Forelimb muscle (tissue), 1 donor: ENCODE results near the gene SCAP. TPM values are rescaled to one million over a fixed set of nuclear protein-coding genes. Genes with fewer than 3 reads are reported as not detected.

ENCODE experiments used
- DNase-seq: peaks from one replicate; pipeline ENCODE4 v3.0.0-alpha.2; 2013; ENCODE audit warnings: low read depth
- polyA plus RNA-seq: library from polyadenylated mRNA; unstranded; fragments of 120-200 nt; gene quantifications from one replicate; pipeline ENCODE4 v1.2.1, GENCODE V29; 2013; ENCODE audit not compliant: insufficient read length

Gene SCAP
- polyA plus RNA-seq, 1 donor: 40.9 TPM

DNA sequence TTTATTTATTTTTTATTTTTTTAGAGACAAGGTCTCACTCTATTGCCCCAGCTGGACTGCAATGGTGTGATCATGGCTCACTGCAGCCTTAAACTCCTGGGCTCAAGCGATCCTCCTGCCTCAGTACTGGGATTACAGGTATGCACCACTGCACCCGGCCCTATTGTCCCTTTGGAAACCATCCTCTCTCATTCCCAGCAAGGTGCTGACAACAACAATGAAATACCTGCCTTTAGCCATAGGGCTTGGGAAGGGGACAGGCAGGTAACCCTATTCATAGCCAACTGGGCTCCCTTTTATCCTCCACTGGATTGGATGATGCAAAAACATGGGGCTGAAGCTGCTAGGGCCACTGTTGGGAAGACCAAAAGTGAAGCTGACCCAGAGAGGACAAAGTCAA lies 43.1 kb downstream of the SCAP start:
- no peak for DNase-seq

DNA sequence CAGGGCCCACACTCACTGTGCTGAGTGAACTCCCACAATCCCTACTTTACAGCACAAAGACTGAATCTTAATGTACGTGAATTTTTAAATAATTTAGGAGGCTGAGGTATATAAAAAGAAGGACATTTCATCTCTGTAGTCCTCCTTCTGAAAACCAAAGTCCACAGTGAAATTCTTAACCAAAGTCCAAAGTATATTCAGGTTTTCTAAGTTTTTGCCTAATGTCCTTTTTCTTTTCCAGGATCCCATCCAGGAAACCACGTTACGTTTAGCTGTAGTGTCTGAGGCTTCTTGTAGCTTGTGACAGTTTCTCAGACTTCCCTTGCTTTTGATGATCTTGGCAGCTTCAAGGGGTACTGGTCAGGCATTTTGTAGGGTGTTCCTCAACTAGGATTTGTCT lies 44.5 kb downstream of the SCAP start:
- no peak for DNase-seq

DNA sequence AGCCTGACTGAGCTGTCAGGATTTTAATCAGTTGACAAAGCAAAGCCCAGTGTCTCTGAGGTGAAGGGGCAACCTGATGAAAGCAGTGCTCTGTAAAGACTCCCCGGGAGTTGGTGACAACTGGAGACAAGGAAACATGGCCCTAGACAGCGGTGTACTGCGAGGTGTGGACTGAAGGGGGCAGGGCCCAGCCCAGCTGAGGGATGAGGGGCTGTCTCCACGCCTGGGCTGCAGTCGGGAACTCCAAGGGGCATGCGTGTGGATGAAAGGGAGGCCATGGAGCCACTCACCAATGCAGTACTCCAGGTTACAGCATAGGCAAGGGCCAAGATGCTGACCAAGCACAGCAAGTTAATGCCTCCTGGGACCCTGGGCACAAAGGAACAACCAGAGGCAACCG lies 45.1 kb downstream of the SCAP start:
- DNase-seq: no peak

DNA sequence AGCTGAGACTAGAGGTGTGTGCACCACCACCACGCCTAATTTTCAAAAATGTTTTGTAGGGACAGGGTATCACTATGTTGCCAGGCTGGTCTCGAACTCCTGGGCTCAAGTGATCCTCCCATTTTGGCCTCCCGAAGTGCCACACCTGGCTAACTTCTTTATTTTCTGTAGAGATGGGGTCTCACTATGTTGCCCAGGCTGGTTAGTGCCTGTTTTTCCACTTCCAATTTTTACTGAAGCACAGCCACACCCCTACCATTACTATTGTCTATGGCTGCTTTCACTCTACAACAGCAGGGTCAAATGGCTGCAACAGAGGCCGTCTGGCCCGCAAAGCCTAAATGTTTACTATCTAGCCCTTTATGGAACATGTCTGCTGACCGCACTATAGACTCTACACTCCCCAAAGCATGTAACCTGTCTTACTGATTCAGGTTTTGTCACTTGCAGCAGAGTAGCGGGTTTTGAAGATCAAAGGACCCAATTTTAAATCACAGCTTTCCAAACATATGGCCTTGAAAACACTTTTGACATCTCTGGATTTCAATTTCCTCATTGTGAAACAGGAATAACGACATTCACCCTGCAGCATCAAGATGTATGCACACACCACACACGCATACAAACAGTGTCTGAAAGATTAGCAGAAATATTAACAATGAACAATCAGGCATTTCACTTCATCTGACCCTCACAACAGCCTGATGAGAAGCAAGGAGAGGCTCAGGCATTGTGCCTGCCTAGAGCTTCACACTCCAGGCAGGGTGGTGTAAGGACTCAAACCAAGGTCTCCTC lies 46.1 kb downstream of the SCAP start:
- no peak for DNase-seq

DNA sequence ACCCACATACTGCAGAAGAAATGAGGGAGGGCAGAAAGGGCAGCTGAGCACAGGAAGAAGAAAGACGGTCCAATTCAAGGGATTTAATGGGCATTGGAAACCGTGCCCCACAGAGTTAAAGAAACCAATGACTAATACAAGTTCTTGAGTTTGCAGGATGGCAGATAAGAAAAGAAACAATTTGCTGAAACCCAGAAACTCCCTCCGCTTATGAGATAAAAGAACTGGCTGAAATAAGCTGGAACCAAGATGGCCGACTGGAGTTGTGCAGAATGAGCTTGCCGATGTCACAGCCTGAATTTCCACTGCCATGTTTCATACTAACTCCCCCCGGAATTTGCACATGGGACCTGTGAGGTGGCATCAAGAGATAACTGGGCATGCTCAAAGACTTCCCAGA lies 47.1 kb downstream of the SCAP start:
- no peak for DNase-seq

DNA sequence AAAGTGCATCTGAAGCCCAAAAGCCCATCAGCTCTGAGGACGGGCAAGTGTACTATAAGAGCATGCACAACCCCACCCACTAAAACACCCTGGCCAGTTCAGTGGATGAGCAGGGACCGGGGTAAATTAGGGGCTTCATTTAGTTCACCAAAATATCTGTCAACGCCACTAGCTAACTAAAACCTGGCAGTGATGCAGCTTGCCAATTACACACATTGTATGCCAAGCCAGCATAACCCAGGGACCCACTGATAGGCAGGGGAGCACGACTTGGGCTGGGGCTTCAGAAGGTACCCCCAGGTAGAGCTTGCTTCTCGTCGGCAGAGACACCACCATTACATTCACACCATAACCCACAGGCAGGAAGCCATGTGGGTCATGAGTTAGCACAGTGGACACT lies 47.9 kb downstream of the SCAP start:
- no peak for DNase-seq

DNA sequence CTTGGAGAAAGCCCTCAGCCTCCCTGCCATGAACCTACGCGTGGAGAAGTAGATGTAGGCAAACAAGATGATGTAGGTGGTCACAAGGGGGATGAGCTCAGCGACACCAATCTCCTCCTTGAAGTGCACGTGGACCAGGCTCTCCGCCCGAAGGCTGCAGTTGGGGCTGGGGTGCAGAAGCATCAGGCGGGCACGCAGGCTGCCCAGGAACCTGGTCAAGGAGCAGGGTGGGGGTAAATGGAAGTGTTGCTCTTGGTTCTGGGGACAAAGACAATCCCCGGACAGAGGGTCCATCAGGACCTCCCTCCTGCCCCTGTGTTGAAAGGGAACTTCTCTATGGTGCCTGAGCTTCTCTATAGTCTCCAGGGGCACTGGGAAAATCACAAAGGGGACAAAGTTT lies 49.8 kb downstream of the SCAP start:
- DNase-seq: no peak

DNA sequence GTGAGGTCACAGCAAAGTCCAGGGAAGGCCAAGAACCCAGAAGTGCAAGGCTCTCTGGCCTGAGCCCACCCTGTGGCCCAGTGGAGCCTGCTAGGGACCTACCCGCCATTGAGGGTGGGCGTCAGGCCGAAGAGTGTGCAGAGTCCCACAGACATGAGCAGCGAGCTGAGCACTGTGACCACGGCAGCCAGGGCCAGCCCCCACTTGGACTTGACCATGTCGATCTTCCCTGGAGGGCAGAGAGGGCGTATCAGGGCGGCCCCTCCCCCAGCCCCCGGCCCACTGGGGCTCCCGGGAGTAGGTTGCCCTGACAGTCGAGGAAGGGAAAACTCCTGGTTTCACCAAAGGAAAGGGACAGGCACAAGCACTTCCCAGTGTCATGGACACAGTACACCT lies 50.4 kb downstream of the SCAP start:
- no peak for DNase-seq

DNA sequence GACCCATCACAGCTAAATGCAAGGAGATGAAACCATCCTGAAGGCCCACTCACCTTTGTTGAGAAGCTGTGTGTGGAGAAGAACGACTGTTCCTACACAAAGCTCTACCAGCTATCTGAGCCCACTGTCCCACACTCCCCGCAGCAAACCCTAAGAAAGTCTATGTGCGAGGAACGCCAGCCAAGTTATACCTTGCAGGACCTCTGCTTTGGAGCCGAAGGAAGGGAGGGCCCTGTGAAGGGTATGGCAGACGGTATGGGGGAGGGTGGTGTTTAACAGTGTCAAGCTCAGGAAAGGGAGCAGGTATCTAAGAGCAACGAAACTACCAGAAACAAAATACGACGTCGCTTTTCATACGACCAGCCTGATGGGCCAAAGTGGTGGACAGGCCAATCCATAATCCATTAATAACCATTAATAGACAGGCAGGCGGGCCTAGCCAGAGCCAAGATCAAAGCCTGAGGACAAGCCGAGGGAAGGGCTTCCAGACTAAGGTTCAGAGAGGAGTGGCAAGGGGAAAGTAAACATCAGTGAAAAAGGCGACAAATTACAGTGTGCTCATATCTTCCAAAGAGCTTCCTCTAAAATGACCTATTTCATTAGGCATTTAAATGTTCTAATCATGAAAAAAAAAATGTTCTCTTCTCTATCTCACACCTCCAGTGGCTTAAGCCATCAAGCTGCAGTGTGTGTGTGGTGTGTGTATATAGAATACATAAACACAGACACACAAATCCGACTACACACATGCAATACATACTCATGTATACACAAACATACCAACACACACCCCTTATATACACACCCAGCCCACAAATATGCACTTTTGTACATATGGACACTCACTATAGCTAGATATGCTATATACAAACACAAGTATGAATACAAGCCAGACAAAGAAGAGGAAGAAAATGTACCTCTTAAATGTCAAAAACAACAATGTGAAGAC lies 51.0 kb downstream of the SCAP start:
- no peak for DNase-seq

DNA sequence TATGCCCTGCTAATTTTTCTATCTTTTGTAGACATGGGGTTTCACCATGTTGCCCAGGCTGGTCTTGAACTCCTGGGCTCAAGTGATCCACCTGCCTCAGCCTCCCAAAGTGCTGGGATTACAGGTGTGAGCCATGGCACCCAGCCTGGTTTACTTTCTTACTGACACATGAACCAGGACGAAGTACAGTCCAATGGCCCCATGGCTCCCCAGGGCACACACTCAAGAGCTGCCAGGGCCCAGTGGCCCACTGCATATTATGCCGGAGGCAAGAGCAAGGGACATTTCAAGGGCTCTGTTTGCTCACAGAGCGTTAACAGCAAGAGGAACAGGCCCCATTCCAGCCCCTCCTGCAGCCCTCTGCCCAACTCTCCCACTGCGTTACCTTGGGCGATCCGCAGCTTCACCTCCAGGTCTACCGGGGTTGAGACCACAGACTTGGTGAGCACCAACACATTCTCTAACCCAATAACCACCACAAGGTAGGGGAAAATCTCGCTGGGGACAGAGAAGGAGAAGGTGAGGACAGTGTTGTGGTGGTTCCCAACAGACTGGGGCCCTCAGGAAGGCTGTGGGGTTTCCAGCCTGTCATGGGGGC lies 52.1 kb downstream of the SCAP start:
- no peak for DNase-seq

DNA sequence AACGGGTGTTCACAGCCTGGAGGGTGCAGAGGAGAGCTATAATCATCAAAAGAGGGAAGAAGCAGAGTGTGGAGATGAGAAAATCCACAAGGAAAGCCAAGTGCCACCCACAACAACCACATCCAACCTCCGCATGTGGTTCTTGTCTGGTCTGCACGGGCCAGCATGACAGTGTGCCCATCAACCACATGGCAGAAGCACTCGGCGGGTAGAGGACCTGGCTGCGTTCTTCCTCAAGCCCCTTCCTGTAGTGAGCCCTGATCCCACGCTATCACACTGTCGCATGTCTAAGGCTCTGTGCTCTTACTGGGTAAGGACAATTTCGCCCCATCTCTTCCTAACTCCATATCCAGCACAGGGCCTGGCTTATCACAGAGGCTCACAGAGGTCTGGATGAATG lies 53.0 kb downstream of the SCAP start:
- no peak for DNase-seq

DNA sequence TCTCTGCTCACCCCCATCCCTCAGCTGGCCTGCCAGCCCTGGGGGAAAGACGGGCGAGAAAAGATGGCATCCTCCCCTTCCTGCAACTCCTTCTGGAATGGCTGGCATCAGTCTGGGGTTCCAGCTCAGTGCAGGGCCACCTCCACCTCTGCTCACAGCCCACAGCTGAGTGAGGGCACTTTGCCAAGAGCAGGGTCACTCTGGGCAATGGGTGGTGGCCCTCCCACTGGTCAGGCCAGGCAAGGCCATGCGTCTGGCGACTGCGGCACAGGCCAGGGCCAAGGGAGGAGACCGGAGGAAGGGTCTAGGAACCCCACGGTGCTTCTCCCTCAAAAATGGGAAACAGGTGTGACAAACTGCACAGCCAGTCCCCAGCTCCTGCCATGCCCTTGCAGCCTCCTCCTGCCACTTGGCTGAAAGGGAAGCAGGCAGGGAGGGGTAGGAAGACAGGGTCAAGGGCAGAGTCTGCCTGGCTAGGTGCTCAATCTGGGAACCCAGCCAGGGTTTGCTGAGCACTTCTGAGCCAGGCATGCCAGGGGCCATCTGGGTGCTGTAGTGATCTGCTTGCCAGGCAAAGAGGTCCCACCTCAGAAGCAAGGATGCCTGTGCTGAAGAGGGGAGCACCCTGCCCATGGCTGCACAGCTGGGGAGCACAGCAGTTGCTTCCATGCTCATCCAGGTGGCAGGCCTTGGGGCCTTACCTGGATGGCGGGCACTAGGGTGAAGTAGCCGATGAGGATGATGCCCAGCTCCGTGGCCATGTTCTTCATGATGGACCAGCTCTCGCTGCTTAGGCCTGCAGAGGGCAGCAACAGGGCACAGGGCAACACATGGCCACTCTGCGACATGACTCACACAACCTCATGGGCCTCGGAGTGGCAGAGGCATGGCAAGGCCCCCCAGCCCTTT lies 53.7 kb downstream of the SCAP start:
- no peak for DNase-seq

DNA sequence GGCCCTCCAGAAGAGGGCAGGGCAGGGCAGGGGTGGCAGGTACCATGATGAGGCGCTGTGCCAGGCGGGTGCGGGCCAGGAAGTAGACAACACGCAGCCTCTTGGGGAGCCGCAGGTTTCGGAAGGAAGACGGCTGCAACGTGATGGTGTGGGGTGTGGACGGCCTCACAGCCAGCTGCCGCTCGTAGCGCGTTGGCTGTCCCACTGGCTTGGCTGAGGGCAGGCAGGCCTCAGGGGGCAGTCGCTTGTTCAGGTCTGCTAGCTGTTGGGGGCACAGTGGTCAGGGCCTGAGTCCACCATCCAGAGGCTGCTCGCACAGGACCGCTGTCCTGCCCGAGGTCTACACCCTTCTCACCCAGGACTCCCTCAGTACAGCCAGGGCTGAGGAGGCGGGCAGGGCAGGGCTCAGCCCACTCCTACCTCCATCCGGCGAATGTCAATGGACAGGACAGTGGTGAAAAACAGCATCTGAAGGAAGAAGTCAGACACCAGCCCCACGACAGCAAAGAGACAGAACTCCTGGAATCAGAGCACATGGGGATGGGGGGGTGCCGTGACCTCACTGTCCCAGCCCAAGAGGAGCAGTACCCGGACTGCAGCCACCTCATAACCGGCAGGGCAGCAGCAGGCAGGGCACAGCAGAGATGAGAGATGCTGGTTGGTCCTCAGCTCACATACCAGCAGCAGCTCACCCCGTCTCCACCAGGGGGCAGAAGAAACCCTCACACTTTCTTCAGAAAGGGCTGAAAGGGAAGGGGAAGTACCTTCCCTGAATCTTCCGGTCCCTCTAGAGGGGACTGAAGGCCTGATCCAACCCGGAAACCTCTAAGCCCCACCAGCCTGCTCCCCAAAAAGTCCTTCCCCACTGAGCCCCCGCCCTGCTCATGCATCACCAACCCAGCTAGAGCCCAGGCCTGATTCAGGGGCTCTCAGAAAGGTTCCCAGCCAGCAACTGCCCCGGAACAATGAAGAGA lies 54.9 kb downstream of the SCAP start:
- DNase-seq: peak; percentile 48

DNA sequence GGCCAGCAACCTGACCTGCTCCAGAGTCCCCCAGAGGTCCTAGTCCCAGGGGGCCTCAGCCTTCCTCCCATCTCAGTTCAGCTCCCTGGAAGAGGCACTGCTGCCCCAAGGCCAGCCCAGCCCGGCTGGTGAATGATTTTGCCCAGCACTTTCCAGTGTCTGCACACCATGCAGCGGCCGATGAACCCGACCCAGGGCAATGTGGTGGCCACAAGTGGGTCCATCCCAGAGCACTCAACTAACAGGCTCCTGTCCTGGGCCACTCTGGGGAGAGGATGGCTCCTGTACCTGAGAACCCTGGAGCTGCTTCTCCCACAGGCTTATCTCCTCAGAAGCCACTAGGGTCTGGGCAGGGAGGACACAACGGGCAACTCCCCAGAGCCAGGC lies 55.7 kb downstream of the SCAP start:
- no peak for DNase-seq

DNA sequence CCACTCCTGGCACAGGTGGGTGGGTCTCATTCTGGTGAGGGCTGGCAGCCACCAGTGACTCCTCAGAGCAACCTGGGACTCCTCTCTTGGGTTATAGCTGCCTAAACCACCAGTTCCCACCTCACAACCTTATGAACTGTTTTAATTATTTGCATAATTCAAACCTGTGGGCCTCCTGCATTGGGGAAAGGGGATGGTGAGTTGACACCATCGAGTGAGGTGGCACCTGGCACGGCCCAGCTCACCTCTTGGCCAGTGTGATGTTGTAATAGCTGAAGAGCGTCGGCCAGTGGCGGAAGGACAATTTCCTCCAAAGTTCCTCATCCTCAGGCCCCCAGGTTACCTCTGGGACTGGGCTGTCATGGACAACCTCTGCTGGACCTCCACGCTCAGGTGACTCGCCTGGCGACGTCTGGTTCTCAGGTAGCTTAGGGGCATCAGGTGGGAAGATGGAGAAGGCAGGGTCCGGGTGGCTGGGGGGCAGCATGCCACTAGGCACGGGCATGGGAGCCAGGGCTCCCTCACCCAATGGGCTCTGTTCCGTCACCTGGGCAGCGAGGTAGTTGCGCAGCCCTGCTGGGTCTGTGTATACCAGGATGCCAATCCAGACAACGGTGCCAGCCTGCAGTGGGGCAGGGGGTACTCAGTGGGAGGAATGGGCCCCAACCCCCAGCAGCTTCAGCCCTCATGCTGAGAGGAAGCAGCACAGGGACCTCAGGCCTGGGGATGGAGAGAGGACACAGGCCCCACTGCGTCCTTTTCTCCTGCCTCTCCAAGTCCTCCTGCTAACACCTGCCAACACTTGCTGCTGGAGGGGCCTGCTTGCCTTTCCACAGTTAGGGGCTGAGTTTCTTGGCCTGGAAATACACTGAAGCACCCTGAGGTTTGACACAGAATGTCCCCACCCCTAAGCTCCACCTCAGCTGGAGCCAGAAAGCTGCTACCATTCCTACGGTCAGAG lies 56.4 kb downstream of the SCAP start:
- no peak for DNase-seq

DNA sequence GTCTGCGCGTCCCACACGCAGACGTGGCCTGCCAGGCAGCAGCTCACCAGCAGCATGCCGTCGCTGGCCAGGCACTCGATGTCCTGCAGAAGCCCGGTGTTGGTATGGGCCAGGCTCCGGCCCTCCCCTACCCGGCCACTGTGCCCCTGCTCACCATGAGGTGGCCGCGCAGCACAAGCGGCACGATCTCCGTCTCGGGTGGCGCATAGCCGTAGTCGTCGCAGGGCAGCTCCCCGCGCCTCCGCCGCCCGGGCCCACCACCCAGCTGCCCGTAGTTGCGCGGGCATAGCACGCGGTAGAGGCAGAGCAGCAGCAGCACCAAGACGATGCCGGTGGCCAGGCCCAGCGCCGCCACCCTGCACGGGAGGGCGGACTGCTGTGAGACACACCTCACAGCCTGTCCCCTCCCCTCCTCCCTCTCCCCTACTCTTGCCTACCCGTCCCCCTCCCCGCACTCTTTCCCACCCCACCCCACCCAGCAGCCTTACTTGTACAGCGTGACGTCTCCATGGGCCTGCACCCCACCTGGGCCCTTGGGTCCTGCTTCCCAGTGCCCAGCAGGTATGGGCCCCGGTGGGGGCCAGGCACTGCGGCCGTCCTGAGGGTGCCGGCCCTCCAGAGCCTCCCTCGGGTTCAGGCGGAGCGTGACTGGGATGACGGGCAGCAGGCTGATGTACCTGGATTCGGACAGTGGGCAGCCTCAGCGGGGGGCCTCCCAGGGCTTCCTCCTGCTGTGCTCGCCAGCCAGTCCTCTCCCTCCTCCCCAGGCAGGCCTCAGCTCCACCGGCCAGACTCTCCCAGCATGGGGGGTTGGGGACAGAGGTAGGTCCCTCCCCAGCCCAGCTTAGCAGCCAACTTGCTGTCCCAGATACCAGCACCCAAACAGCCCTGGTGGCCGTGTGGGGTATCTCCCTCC lies 57.3 kb downstream of the SCAP start:
- DNase-seq: no peak

DNA sequence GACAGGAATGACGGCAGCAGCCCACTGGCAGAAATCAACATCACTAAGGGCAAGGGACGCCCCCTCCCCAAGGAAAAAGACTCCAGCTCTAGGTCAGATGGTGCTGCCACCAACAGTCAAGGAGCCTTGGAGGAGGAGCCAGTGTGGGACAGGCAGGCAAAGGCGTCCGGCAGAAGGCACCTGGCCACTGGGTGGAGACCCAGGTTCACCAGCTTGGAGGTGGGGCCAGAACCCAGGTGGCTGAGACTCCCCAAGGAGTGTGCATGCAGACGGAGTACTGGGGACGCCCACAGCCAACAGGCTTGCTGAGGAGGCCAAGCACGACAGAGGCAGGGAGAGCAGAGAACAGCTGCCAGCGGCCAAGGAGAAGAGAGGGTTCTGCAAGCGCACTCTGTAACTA lies 59.7 kb downstream of the SCAP start:
- DNase-seq: no peak
